Activated T-helper 1 cell treated with anti-CD3 and anti-CD28 coated beads, Interleukin-12 subunit alpha, Interleukin-12 subunit beta, Interleukin-2, Interleukin-4 antibody, amounts not matched to agents 30 ng/mL and 10 ng/mL and 1 ng/mL, durations not matched to agents 14 hours and 24 hours and 36 hours (primary cell): ENCODE measurements around the gene FOXC2. TPM values are rescaled to one million over a fixed set of nuclear protein-coding genes. Genes with fewer than 3 reads are reported as not detected.

ENCODE experiments used
- DNase-seq: peaks from one replicate; pipeline ENCODE4 v3.0.0; 2021; ENCODE audit warnings: low spot score
- H3K27ac Mint-ChIP-seq: one replicate; pipeline ENCODE4 v1.8.0; 2021; ENCODE audit warnings: mild to moderate bottlenecking, mixed read lengths
- H3K27me3 Mint-ChIP-seq: one replicate; pipeline ENCODE4 v1.8.0; 2022; ENCODE audit warnings: mild to moderate bottlenecking, moderate library complexity, mixed read lengths; ENCODE audit not compliant: insufficient read depth
- H3K36me3 Mint-ChIP-seq: one replicate; pipeline ENCODE4 v1.8.0; 2021; ENCODE audit warnings: low read depth, mixed read lengths
- H3K4me1 Mint-ChIP-seq: one replicate; pipeline ENCODE4 v1.8.0; 2021; ENCODE audit warnings: low read depth, mixed read lengths
- H3K4me3 Mint-ChIP-seq: one replicate; pipeline ENCODE4 v1.8.0; 2021; ENCODE audit warnings: mild to moderate bottlenecking, moderate library complexity, mixed read lengths
- H3K9me3 Mint-ChIP-seq: one replicate; pipeline ENCODE4 v1.8.0; 2021; ENCODE audit warnings: mixed read lengths
- intact Hi-C: fragments of 100-400 bp; cut with micrococcal nuclease; formaldehyde crosslinking; loops from one replicate; pipeline ENCODE4 v1.15.1; 2024
- total RNA-seq: library from RNA; stranded (reverse); gene quantifications from 2 replicates; pipeline ENCODE4 v1.2.3, GENCODE V29; 2022

Gene FOXC2
- total RNA-seq, 1 donor from 2014 or later = not detected

GRCh38 chr16:86614699-86615098 is 48.1 kb downstream of the FOXC2 start:
- DNase-seq = no peak
- no peak overlapping the region for H3K4me3 Mint-ChIP-seq
- H3K27me3 Mint-ChIP-seq = peaks cover 9% of the 10 kb centered on the region
- H3K36me3 Mint-ChIP-seq = no peaks in the 10 kb centered on the region
- H3K27ac Mint-ChIP-seq = no peak overlapping the region
- intact Hi-C loops = no loop called here
- H3K9me3 Mint-ChIP-seq = no peaks in the 10 kb centered on the region
- no peaks in the 10 kb centered on the region for H3K4me1 Mint-ChIP-seq

DNA sequence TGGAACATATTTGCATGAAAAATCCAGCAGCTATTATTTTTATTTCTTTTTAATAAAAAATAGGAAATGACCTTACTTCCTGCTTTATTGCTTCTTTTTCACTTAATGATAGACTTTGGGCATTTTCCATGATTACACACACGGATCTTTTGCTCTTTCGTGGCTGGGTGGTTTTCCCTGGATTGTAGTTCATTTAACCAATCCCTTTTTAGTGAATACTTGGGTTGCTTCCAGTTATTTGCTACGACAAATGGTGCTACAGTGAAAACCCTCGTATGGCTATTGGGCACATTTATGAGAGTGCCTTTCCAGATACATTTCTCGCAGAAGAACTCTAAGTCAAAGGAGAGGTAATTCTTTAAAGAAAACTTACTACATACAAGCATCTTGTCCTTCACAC is 50.3 kb downstream of the FOXC2 start:
- DNase-seq = no peak
- intact Hi-C loops = no loop called here
- Mint-ChIP-seq H3K9me3 (no peaks in the 10 kb centered on the region), H3K27me3 (peaks cover 13% of the 10 kb centered on the region), H3K27ac (no peak overlapping the region), H3K4me1 (no peaks in the 10 kb centered on the region), H3K4me3 (no peak overlapping the region), H3K36me3 (no peaks in the 10 kb centered on the region)

GRCh38 chr16:86618431-86619238 is 52.0 kb downstream of the FOXC2 start:
- intact Hi-C loops = no loop called here
- no peak overlapping the region for H3K27ac Mint-ChIP-seq
- H3K4me3 Mint-ChIP-seq = no peak overlapping the region
- no peaks in the 10 kb centered on the region for H3K36me3 Mint-ChIP-seq
- H3K9me3 Mint-ChIP-seq = no peaks in the 10 kb centered on the region
- H3K4me1 Mint-ChIP-seq = no peaks in the 10 kb centered on the region
- H3K27me3 Mint-ChIP-seq = peaks cover 9% of the 10 kb centered on the region
- DNase-seq = no peak

Other genes with a start within 250 kb of the FOXC2 start
- not detected in 2 replicates for gene FOXF1, start 56.3 kb upstream of the FOXC2 start, total RNA-seq
- 30.6 and 31.8 TPM in 2 replicates for gene MTHFSD, start 11.6 kb upstream of the FOXC2 start, total RNA-seq
- gene FOXL1, start 11.7 kb downstream of the FOXC2 start, total RNA-seq = 0.05 TPM in 1 of 2 replicates, not detected in the other